NCI-H226 (cell line): Measurements from ENCODE around the gene CLTRN.
"Not testable (repeated sequence)": the region's sequence is repeated elsewhere in the genome, so short reads cannot be mapped to it uniquely, and the experiment has no call there.

ENCODE experiments used
- DNase-seq: peaks from one replicate; pipeline ENCODE4 v3.0.0-alpha.2; 2015

Gene CLTRN

GRCh38 chrX:15664487-15665444 is at the start of gene CLTRN:
Gene CLTRN, minus strand, starts transcription at chrX:15664805. Its CDS starts 30 bp downstream, at chrX:15664775.
- no peak for DNase-seq

GRCh38 chrX:15704273-15704672 is 39.7 kb upstream of the CLTRN start:
- not testable (repeated sequence) for DNase-seq

- DNase-seq = not testable (repeated sequence)
Observed at GRCh38 chrX:15703809-15704208, 39.2 kb upstream of the CLTRN start.

GRCh38 chrX:15702488-15703371 is 38.1 kb upstream of the CLTRN start:
- no peak for DNase-seq

GRCh38 chrX:15696516-15696915 is 31.9 kb upstream of the CLTRN start:
- no peak for DNase-seq

- DNase-seq = no peak
Observed at GRCh38 chrX:15694941-15695451, 30.4 kb upstream of the CLTRN start.

- DNase-seq = no peak
Observed at GRCh38 chrX:15686818-15687685, 22.4 kb upstream of the CLTRN start.

- DNase-seq = no peak
Observed at GRCh38 chrX:15683193-15683592, 18.6 kb upstream of the CLTRN start.

GRCh38 chrX:15681433-15681832 is 16.8 kb upstream of the CLTRN start:
- no peak for DNase-seq

- peak; percentile 70 for DNase-seq
Observed at GRCh38 chrX:15680401-15680800, 15.8 kb upstream of the CLTRN start.

- DNase-seq = no peak
Observed at GRCh38 chrX:15679246-15679645, 14.6 kb upstream of the CLTRN start.

GRCh38 chrX:15678339-15678738 is 13.7 kb upstream of the CLTRN start:
- DNase-seq = no peak

- no peak for DNase-seq
Observed at GRCh38 chrX:15676886-15677285, 12.3 kb upstream of the CLTRN start.

GRCh38 chrX:15675490-15675921 is 10.9 kb upstream of the CLTRN start:
- peak; percentile 46 for DNase-seq

- peak; percentile 79 for DNase-seq
Observed at GRCh38 chrX:15674841-15675489, 10.4 kb upstream of the CLTRN start.

GRCh38 chrX:15674514-15674840 is 9.9 kb upstream of the CLTRN start:
- no peak for DNase-seq

GRCh38 chrX:15673970-15674369 is 9.4 kb upstream of the CLTRN start:
- DNase-seq = no peak

GRCh38 chrX:15672881-15673280 is 8.3 kb upstream of the CLTRN start:
- no peak for DNase-seq

- DNase-seq = no peak
Observed at GRCh38 chrX:15663439-15663838, 1.2 kb downstream of the CLTRN start.

- not testable (repeated sequence) for DNase-seq
Observed at GRCh38 chrX:15654804-15655203, 9.8 kb downstream of the CLTRN start.

- no peak for DNase-seq
Observed at GRCh38 chrX:15653961-15654360, 10.6 kb downstream of the CLTRN start.

GRCh38 chrX:15647510-15647909 is 17.1 kb downstream of the CLTRN start:
- DNase-seq = not testable (repeated sequence)
